Esophagus muscularis mucosa (tissue), 4 donors: ENCODE data around the gene GTPBP3. TPM values are rescaled to one million over a fixed set of nuclear protein-coding genes. Genes with fewer than 3 reads are reported as not detected.

Experiments used
- DNase-seq: peaks from one replicate; pipeline ENCODE4 v3.0.0-alpha.2; 2017; ENCODE audit errors: extremely low spot score
- H3K27ac ChIP-seq, 4 donors: fragments of 200-600 bp; sonication (generic); replicated peaks in 1 of 4; 1 replicate in 3 of 4; 2 replicates in 1 of 4; pipeline ENCODE4 v1.5.1; 2016 to 2019; ENCODE audit warnings: mild to moderate bottlenecking in 1 of 4
- H3K27me3 ChIP-seq, 4 donors: fragments of 200-600 bp; sonication (generic); one replicate each; pipeline versions ENCODE4 v1.5.1 to v1.6.0; 2016 to 2019
- H3K36me3 ChIP-seq, 4 donors: fragments of 200-600 bp; sonication (generic); one replicate each; pipeline ENCODE4 v1.5.1; 2016 to 2019
- H3K4me1 ChIP-seq, 4 donors: fragments of 200-600 bp; sonication (generic); one replicate each; pipeline ENCODE4 v1.5.1; 2016 to 2019
- H3K4me3 ChIP-seq, 4 donors: fragments of 200-600 bp; sonication (generic); 1 replicate in 2 of 4; 2 replicates in 2 of 4; pipeline ENCODE4 v1.5.1; 2016 to 2019; ENCODE audit warnings: mild to moderate bottlenecking in 4 of 4, moderate library complexity in 1 of 4
- H3K9me3 ChIP-seq, 4 donors: fragments of 200-600 bp; sonication (generic); 1 replicate in 3 of 4; 2 replicates in 1 of 4; pipeline ENCODE4 v1.5.1; 2016 to 2019
- CTCF ChIP-seq, 3 experiments: fragments of 200-600 bp in 2 of 3; fragments of 450-650 bp in 1 of 3; sonication (generic) in 2 of 3; IDR thresholded peaks; one replicate each; pipeline ENCODE4 v1.5.1; 2017 to 2019; ENCODE audit warnings: antibody characterized with exemption in 3 of 3, mild to moderate bottlenecking in 2 of 3, moderate library complexity in 1 of 3
- EP300 ChIP-seq: sonication (generic); formaldehyde crosslinking; IDR thresholded peaks from one replicate; pipeline ENCODE4 v1.6.1; 2017; ENCODE audit warnings: antibody characterized with exemption
- POLR2A ChIP-seq: fragments of 450-650 bp; IDR thresholded peaks from one replicate; pipeline ENCODE4 v1.6.1; 2017; ENCODE audit warnings: antibody characterized with exemption, moderate library complexity, mild to moderate bottlenecking, low read depth
- POLR2AphosphoS5 ChIP-seq, 2 donors: sonication (generic); formaldehyde crosslinking; IDR thresholded peaks; one replicate each; pipeline ENCODE4 v1.6.1; 2017; ENCODE audit warnings: antibody characterized with exemption in 2 of 2
- WGBS: methylation state at CpG from one replicate; pipeline ENCODE4 v1.1.5; 2018; 5-methylcytosine and 5-hydroxymethylcytosine counted together
- intact Hi-C: fragments of 100-400 bp; cut with DNase I; formaldehyde crosslinking; loops from one replicate; pipeline ENCODE4 v1.15.1; 2023
- total RNA-seq, 4 donors: library from RNA; depleted of rRNA; stranded (reverse); fragments of >200 nt; gene quantifications; one replicate each; pipeline versions ENCODE4 v1.1.0 to v1.2.1, GENCODE V29; 2016

Gene GTPBP3
- total RNA-seq, 4 donors from 2014 or later, result 8.7 to 13.3 (median 10.2) TPM

- H3K4me3 ChIP-seq, result peak overlapping the region; percentile 44 to 61 (median 48)
- TF ChIP-seq POLR2A (no peak), EP300 (no peak), POLR2AphosphoS5 (IDR thresholded peaks at IDR 0.05) (no peak), CTCF (IDR thresholded peaks at IDR 0.05) (no peak)
- H3K27ac ChIP-seq, result no peak overlapping the region
- peaks cover 11 to 36% (median 30%) of the 10 kb centered on the region in 4 donors for H3K4me1 ChIP-seq
- intact Hi-C loops, result loop anchor here (5.0 kb wide), 1 partner anchor 98 kb away; no protein-coding TSS in a partner anchor
- peaks cover 0 to 74% (median 28%) of the 10 kb centered on the region in 4 donors for H3K27me3 ChIP-seq
- H3K36me3 ChIP-seq, result no peaks in the 10 kb centered on the region
- H3K9me3 ChIP-seq, result peaks cover 0 to 11% (median 9%) of the 10 kb centered on the region in 4 donors
- DNase-seq, result no peak
- 10% methylated on average over 20 of the region's 37 CpGs for WGBS
Observed at GRCh38 chr19:17389957-17390664, 52.8 kb downstream of the GTPBP3 start.

GRCh38 chr19:17390665-17391370 lies 53.5 kb downstream of the GTPBP3 start:
- peak in 1 of 2 donors; percentile 44 for TF ChIP-seq POLR2AphosphoS5 (IDR thresholded peaks at IDR 0.05)
- TF ChIP-seq CTCF (IDR thresholded peaks at IDR 0.05), result peak; percentile 59 to 74 (median 73)
- no peak for TF ChIP-seq POLR2A
- Histone ChIP-seq H3K4me3 (peak overlapping the region; percentile 44 to 61 (median 48)), H3K9me3 (peaks cover 0 to 11% (median 9%) of the 10 kb centered on the region in 4 donors), H3K27me3 (peaks cover 0 to 76% (median 28%) of the 10 kb centered on the region in 4 donors), H3K4me1 (peaks cover 11 to 34% (median 30%) of the 10 kb centered on the region in 4 donors), H3K27ac (no peak overlapping the region), H3K36me3 (no peaks in the 10 kb centered on the region)
- peak; percentile 95 for DNase-seq
- 0% methylated on average over 37 of the region's 50 CpGs for WGBS
- intact Hi-C loops, result loop anchor here (5.0 kb wide), 1 partner anchor 99 kb away; no protein-coding TSS in a partner anchor

GRCh38 chr19:17391371-17392151 lies 54.2 kb downstream of the GTPBP3 start:
- 13% methylated on average over 22 of the region's 26 CpGs for WGBS

More at GRCh38 chr19:17391371-17392151, 54.2 kb downstream of the GTPBP3 start:
- DNase-seq, result no peak
- Histone ChIP-seq H3K9me3 (peaks cover 0 to 11% (median 9%) of the 10 kb centered on the region in 4 donors), H3K27me3 (peaks cover 0 to 72% (median 28%) of the 10 kb centered on the region in 4 donors), H3K36me3 (no peaks in the 10 kb centered on the region), H3K4me1 (peaks cover 11 to 32% (median 29%) of the 10 kb centered on the region in 4 donors), H3K27ac (no peak overlapping the region), H3K4me3 (peak overlapping the region; percentile 44 to 61 (median 48))
- TF ChIP-seq POLR2AphosphoS5 (IDR thresholded peaks at IDR 0.05), result no peak
- TF ChIP-seq CTCF (IDR thresholded peaks at IDR 0.05), result no peak
- no peak for TF ChIP-seq POLR2A
- TF ChIP-seq EP300, result no peak
- intact Hi-C loops, result loop anchor here (5.0 kb wide), 1 partner anchor 99 kb away; no protein-coding TSS in a partner anchor

Other genes starting within 250 kb of the GTPBP3 start
- gene USE1, start 122.2 kb upstream of the GTPBP3 start, total RNA-seq, result 10 to 100 TPM; 20.7 to 26.2 (median 21.3) TPM
- 10 to 100 TPM in 1 of 4 donors, 1 to 10 TPM in 3; 6.3 to 18.8 (median 7.8) TPM for gene OCEL1, start 111.3 kb upstream of the GTPBP3 start, total RNA-seq
- 10 to 100 TPM; 38.6 to 88.0 (median 61.2) TPM for gene NR2F6, start 91.6 kb upstream of the GTPBP3 start, total RNA-seq
- 10 to 100 TPM in 1 of 4 donors, 1 to 10 TPM in 3; 2.2 to 12.0 (median 6.3) TPM for gene USHBP1, start 72.8 kb upstream of the GTPBP3 start, total RNA-seq
- gene BABAM1, start 70.1 kb upstream of the GTPBP3 start, total RNA-seq, result 10 to 100 TPM; 72.2 to 92.3 (median 82.5) TPM
- 1 to 10 TPM in 2 of 4 donors, under 1 TPM in 2; under 0.01 to 3.0 (median 0.88) TPM for gene ANKLE1, start 55.7 kb upstream of the GTPBP3 start, total RNA-seq
- 10 to 100 TPM; 14.7 to 35.4 (median 28.1) TPM for gene ABHD8, start 34.1 kb upstream of the GTPBP3 start, total RNA-seq
- gene MRPL34, start 31.7 kb upstream of the GTPBP3 start, total RNA-seq, result 100 to 1,000 TPM; 131 to 173 (median 147) TPM
- gene DDA1, start 28.0 kb upstream of the GTPBP3 start, total RNA-seq, result 10 to 100 TPM; 12.0 to 25.4 (median 20.9) TPM
- 1 to 10 TPM; 2.9 to 7.4 (median 4.0) TPM for gene ANO8, start 2.7 kb upstream of the GTPBP3 start, total RNA-seq
- gene PLVAP, start 39.8 kb downstream of the GTPBP3 start, total RNA-seq, result 100 to 1,000 TPM in 3 of 4 donors, 10 to 100 TPM in 1; 37.4 to 155 (median 117) TPM
- gene CCDC194, start 56.6 kb downstream of the GTPBP3 start, total RNA-seq, result not detected
- gene BST2, start 68.1 kb downstream of the GTPBP3 start, total RNA-seq, result 10 to 100 TPM; 25.3 to 59.7 (median 51.0) TPM
- 10 to 100 TPM; 24.5 to 66.1 (median 56.1) TPM for gene MVB12A, start 82.5 kb downstream of the GTPBP3 start, total RNA-seq
- gene TMEM221, start 111.1 kb downstream of the GTPBP3 start, total RNA-seq, result under 1 TPM in 2 of 4 donors, not detected in 2; 0.26 to 0.75 TPM
- gene NXNL1, start 123.4 kb downstream of the GTPBP3 start, total RNA-seq, result not detected
- gene SLC27A1, start 133.0 kb downstream of the GTPBP3 start, total RNA-seq, result 10 to 100 TPM; 15.9 to 26.1 (median 19.4) TPM
- 10 to 100 TPM; 39.0 to 75.5 (median 49.9) TPM for gene PGLS, start 174.1 kb downstream of the GTPBP3 start, total RNA-seq
- 10 to 100 TPM; 54.2 to 92.6 (median 61.5) TPM for gene COLGALT1, start 218.1 kb downstream of the GTPBP3 start, total RNA-seq